Activated B cell treated with CpG ODN at 0.5 μM for 24 hours (primary cell): ENCODE results near the gene DCLRE1B. TPM values are rescaled to one million over a fixed set of nuclear protein-coding genes. Genes with fewer than 3 reads are reported as not detected.

Experiments used
- ATAC-seq: fragments of 200-7000 bp; cut with Tn5 transposase; one replicate; pipeline ENCODE4 v1.10.0; 2021; ENCODE audit warnings: low read depth, mild to moderate bottlenecking, moderate library complexity
- CTCF ChIA-PET: fragments of 350-600 bp; sonication (Branson Sonifier 250); formaldehyde crosslinking; loops from one replicate; lab custom pipeline; 2021; ENCODE audit warnings: antibody characterized with exemption; lab: Charles Lee
- POLR2A ChIA-PET: fragments of 350-600 bp; sonication (Branson Sonifier 250); formaldehyde crosslinking; loops from one replicate; lab custom pipeline; 2021; ENCODE audit warnings: antibody characterized with exemption; lab: Charles Lee
- DNase-seq: peaks from one replicate; pipeline ENCODE4 v3.0.0; 2022
- H3K27ac Mint-ChIP-seq: one replicate; pipeline ENCODE4 v1.8.0; 2020; ENCODE audit warnings: mixed read lengths
- H3K27me3 Mint-ChIP-seq: one replicate; pipeline ENCODE4 v1.8.0; 2021; ENCODE audit warnings: mixed read lengths
- H3K36me3 Mint-ChIP-seq: one replicate; pipeline ENCODE4 v1.8.0; 2021; ENCODE audit warnings: low read depth, mixed read lengths
- H3K4me1 Mint-ChIP-seq: one replicate; pipeline ENCODE4 v1.8.0; 2021; ENCODE audit warnings: mixed read lengths
- H3K4me3 Mint-ChIP-seq: one replicate; pipeline ENCODE4 v1.8.0; 2020; ENCODE audit warnings: mild to moderate bottlenecking, mixed read lengths
- H3K9me3 Mint-ChIP-seq: one replicate; pipeline ENCODE4 v1.8.0; 2020; ENCODE audit warnings: mixed read lengths
- CTCF ChIP-seq: fragments of 200-600 bp; IDR thresholded peaks from one replicate; pipeline ENCODE4 v1.8.0; 2022; ENCODE audit warnings: antibody characterized with exemption, mild to moderate bottlenecking
- intact Hi-C: fragments of 100-400 bp; cut with micrococcal nuclease; formaldehyde crosslinking; loops from one replicate; pipeline ENCODE4 v1.15.1; 2024
- total RNA-seq: library from RNA; stranded (reverse); gene quantifications from 2 replicates; pipeline ENCODE4 v1.2.3, GENCODE V29; 2022

Gene DCLRE1B
- total RNA-seq, 1 donor from 2014 or later, result 5.4 TPM

- ATAC-seq (no peak), DNase-seq (no peak)
- ChIA-PET CTCF (no interaction called here), POLR2A (interaction anchor here (0.6 kb wide), 1 partner anchor 71 kb away, joined by 3 read pairs; no protein-coding TSS in a partner anchor)
- intact Hi-C loops, result loop anchor here (10.0 kb wide), 1 partner anchor 982 kb away; the partner anchor contains the start of gene SLC16A1
- H3K27me3 Mint-ChIP-seq, result no peaks in the 10 kb centered on the region
- peaks cover 31% of the 10 kb centered on the region for H3K36me3 Mint-ChIP-seq
- TF ChIP-seq CTCF, result no peak
- no peaks in the 10 kb centered on the region for H3K9me3 Mint-ChIP-seq
- no peak overlapping the region for H3K4me3 Mint-ChIP-seq
- no peak overlapping the region for H3K27ac Mint-ChIP-seq
- peaks cover 73% of the 10 kb centered on the region for H3K4me1 Mint-ChIP-seq
Measured at GRCh38 chr1:113937146-113937545, 32.0 kb downstream of the DCLRE1B start.

- Mint-ChIP-seq H3K27ac (no peak overlapping the region), H3K4me1 (peaks cover 71% of the 10 kb centered on the region), H3K4me3 (no peak overlapping the region), H3K9me3 (no peaks in the 10 kb centered on the region), H3K36me3 (peaks cover 33% of the 10 kb centered on the region), H3K27me3 (no peaks in the 10 kb centered on the region)
- CTCF ChIA-PET, result no interaction called here
- no peak for ATAC-seq
- POLR2A ChIA-PET, result interaction anchor here (0.6 to 0.7 kb wide), 2 partner anchors 10 to 156 kb away, joined by 3 read pairs; no protein-coding TSS in a partner anchor
- TF ChIP-seq CTCF, result no peak
- intact Hi-C loops, result loop anchor here (10.0 kb wide), 1 partner anchor 983 kb away; the partner anchor contains the start of gene SLC16A1
- DNase-seq, result no peak
Measured at GRCh38 chr1:113938192-113938591, 33.1 kb downstream of the DCLRE1B start.

GRCh38 chr1:113940365-113941244, 35.5 kb downstream of the DCLRE1B start:
- no peak overlapping the region for H3K4me3 Mint-ChIP-seq
- no peak for ATAC-seq

GRCh38 chr1:113941245-113941559, 36.1 kb downstream of the DCLRE1B start:
- ChIA-PET CTCF (no interaction called here), POLR2A (no interaction called here)
- no peaks in the 10 kb centered on the region for H3K27me3 Mint-ChIP-seq
- DNase-seq, result no peak
- H3K4me3 Mint-ChIP-seq, result no peak overlapping the region
- no peak for TF ChIP-seq CTCF
- intact Hi-C loops, result no loop called here
- H3K4me1 Mint-ChIP-seq, result peaks cover 56% of the 10 kb centered on the region
- peaks cover 40% of the 10 kb centered on the region for H3K36me3 Mint-ChIP-seq
- H3K27ac Mint-ChIP-seq, result peak overlapping the region; percentile 18
- no peak for ATAC-seq
- no peaks in the 10 kb centered on the region for H3K9me3 Mint-ChIP-seq

More at GRCh38 chr1:113940365-113941244, 35.5 kb downstream of the DCLRE1B start:
- Mint-ChIP-seq H3K9me3 (no peaks in the 10 kb centered on the region), H3K27me3 (no peaks in the 10 kb centered on the region), H3K4me1 (peaks cover 55% of the 10 kb centered on the region), H3K27ac (peak overlapping the region; percentile 59), H3K36me3 (peaks cover 41% of the 10 kb centered on the region)
- TF ChIP-seq CTCF, result no peak
- CTCF ChIA-PET, result interaction anchor here (1.6 kb wide), 1 partner anchor 10 kb away, joined by 4 read pairs; no protein-coding TSS in a partner anchor
- intact Hi-C loops, result no loop called here
- no peak for DNase-seq
- POLR2A ChIA-PET, result no interaction called here

- no peak overlapping the region for H3K4me3 Mint-ChIP-seq
- DNase-seq, result no peak
- peaks cover 42% of the 10 kb centered on the region for H3K36me3 Mint-ChIP-seq
- ChIA-PET CTCF (no interaction called here), POLR2A (no interaction called here)
- intact Hi-C loops, result no loop called here
- no peaks in the 10 kb centered on the region for H3K27me3 Mint-ChIP-seq
- no peaks in the 10 kb centered on the region for H3K9me3 Mint-ChIP-seq
- peaks cover 59% of the 10 kb centered on the region for H3K4me1 Mint-ChIP-seq
- ATAC-seq, result no peak
- TF ChIP-seq CTCF, result no peak
- H3K27ac Mint-ChIP-seq, result no peak overlapping the region
Measured at GRCh38 chr1:113942527-113942926, 37.4 kb downstream of the DCLRE1B start.
